Measurements from ENCODE around the gene PIP4K2A.

The PIP4K2A gene

DNA sequence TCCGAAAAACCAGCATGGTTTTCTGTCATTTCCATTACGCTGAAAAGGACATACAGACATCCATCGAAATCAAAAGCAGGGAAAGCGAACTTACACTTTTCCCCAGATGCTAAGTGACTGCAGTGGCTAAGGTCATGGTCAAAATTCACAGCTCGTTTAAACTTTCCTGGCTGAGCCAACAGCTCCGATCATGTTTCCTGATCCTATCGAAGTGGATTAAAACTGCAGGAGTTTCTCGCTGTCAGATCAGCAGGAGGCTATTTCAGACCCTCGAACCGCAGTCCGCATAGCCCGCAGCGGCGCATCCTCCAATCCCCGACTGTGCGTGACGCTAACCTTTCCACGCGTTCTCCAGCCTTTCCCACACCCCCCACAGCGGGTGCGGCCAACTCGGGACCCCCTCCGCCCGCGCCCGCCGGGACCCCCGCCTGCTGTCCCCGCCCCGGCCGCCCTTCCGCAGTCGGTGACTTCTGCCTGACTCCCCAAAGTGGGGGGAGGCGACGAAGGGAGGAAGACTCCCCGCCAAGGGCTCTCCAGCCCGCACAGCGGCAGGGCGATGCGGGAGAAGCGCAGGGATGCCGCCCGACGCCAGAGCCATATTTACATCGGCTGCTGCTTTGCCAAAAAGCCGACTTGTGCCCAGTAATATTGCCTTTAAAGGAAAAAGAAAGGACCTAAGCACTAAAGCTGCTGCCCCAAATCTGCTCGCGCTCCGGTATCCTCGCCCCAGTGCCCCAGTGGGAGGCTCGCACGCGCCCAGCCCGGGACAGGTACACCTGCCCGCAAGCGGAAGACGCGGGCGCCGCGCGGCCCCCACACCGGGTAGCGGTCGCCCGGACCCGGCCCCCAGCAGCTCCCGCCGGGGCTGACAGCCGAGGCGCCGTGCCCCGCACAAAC lies 1.2 kb downstream of the PIP4K2A start:
- peak; percentile 19 to 50 for DNase-seq
- H3K27me3 ChIP-seq (ENCODE audit: insufficient read depth, low read length), result no peaks in the 10 kb centered on the region
- peak overlapping the region; percentile 11 for H2BK5ac ChIP-seq (ENCODE audit: low read depth, low read length, poor library complexity)
- H3K36me3 ChIP-seq (ENCODE audit: control insufficient read depth in 1 of 2, insufficient read depth in 2 of 2, low read length in 2 of 2), result no peaks in the 10 kb centered on the region
- no peak overlapping the region for H4K12ac ChIP-seq (ENCODE audit: low read depth, low read length)
- H4K91ac ChIP-seq (ENCODE audit: low read depth, low read length), result peak overlapping the region; percentile 56
- peaks cover 10% of the 10 kb centered on the region for H3K79me1 ChIP-seq (ENCODE audit: low read length)
- H2BK120ac ChIP-seq (ENCODE audit: insufficient read depth, low read length, poor library complexity), result peak overlapping the region; percentile 20
- H3K23ac ChIP-seq (ENCODE audit: low read length), result no peak overlapping the region
- H3K4me3 ChIP-seq (ENCODE audit: low read depth, low read length), result peak overlapping the region; percentile 85
- H3K79me2 ChIP-seq (ENCODE audit: control insufficient read depth, insufficient read depth, low read length, poor library complexity), result peaks cover 28% of the 10 kb centered on the region
- no peak overlapping the region for H2AFZ ChIP-seq (ENCODE audit: insufficient read depth, low read length, poor library complexity)
- H3K9ac ChIP-seq (ENCODE audit: low read length), result peak overlapping the region; percentile 11
- H3K18ac ChIP-seq (ENCODE audit: low read length), result peak overlapping the region; percentile 57
- H3K4me2 ChIP-seq (ENCODE audit: low read length), result peak overlapping the region; percentile 88
- no peak overlapping the region for H2BK12ac ChIP-seq (ENCODE audit: low read length)
- peaks cover 3 to 5% of the 10 kb centered on the region in 2 experiments for H3K4me1 ChIP-seq (ENCODE audit: control insufficient read depth in 1 of 2, insufficient read depth in 2 of 2, low read length in 2 of 2)
- peak overlapping the region; percentile 34 for H4K8ac ChIP-seq (ENCODE audit: low read depth, low read length)
- H3K9me3 ChIP-seq (ENCODE audit: insufficient read depth, low read depth, low read length), result no peaks in the 10 kb centered on the region
- H3K4ac ChIP-seq (ENCODE audit: low read depth, low read length), result peak overlapping the region; percentile 7
- no peak overlapping the region for H2AK5ac ChIP-seq (ENCODE audit: low read length)
- no CpG with 5 or more reads among the region's 73 CpGs for WGBS (ENCODE audit: extremely low coverage, insufficient coverage, insufficient read length)
- peak overlapping the region; percentile 49 for H3K14ac ChIP-seq (ENCODE audit: low read length)
- no peak overlapping the region for H3K27ac ChIP-seq (ENCODE audit: low read depth, low read length)

- H3K79me1 ChIP-seq (ENCODE audit: low read length), result peaks cover 10% of the 10 kb centered on the region
Observed at GRCh38 chr10:22712211-22712955, 2.0 kb downstream of the PIP4K2A start.

GRCh38 chr10:22711373-22711772 lies 3.0 kb downstream of the PIP4K2A start:
- Histone ChIP-seq H3K9me3 (ENCODE audit: insufficient read depth, low read depth, low read length) (no peaks in the 10 kb centered on the region), H2BK5ac (ENCODE audit: low read depth, low read length, poor library complexity) (no peak overlapping the region), H2BK12ac (ENCODE audit: low read length) (no peak overlapping the region), H4K12ac (ENCODE audit: low read depth, low read length) (no peak overlapping the region), H2BK120ac (ENCODE audit: insufficient read depth, low read length, poor library complexity) (no peak overlapping the region), H4K91ac (ENCODE audit: low read depth, low read length) (no peak overlapping the region), H3K23ac (ENCODE audit: low read length) (no peak overlapping the region), H2AK5ac (ENCODE audit: low read length) (no peak overlapping the region), H3K18ac (ENCODE audit: low read length) (no peak overlapping the region), H3K79me2 (ENCODE audit: control insufficient read depth, insufficient read depth, low read length, poor library complexity) (peaks cover 34% of the 10 kb centered on the region), H3K9ac (ENCODE audit: low read length) (no peak overlapping the region), H3K4me2 (ENCODE audit: low read length) (no peak overlapping the region), H3K14ac (ENCODE audit: low read length) (no peak overlapping the region), H3K4ac (ENCODE audit: low read depth, low read length) (peak overlapping the region; percentile 67), H3K79me1 (ENCODE audit: low read length) (peaks cover 10% of the 10 kb centered on the region), H2AFZ (ENCODE audit: insufficient read depth, low read length, poor library complexity) (no peak overlapping the region), H4K8ac (ENCODE audit: low read depth, low read length) (no peak overlapping the region), H3K27ac (ENCODE audit: low read depth, low read length) (no peak overlapping the region), H3K4me1 (ENCODE audit: control insufficient read depth in 1 of 2, insufficient read depth in 2 of 2, low read length in 2 of 2) (peaks cover 3 to 5% of the 10 kb centered on the region in 2 experiments), H3K27me3 (ENCODE audit: insufficient read depth, low read length) (no peaks in the 10 kb centered on the region), H3K36me3 (ENCODE audit: control insufficient read depth in 1 of 2, insufficient read depth in 2 of 2, low read length in 2 of 2) (no peaks in the 10 kb centered on the region), H3K4me3 (ENCODE audit: low read depth, low read length) (no peak overlapping the region)
- no peak for DNase-seq
- WGBS (ENCODE audit: extremely low coverage, insufficient coverage, insufficient read length), result no CpG with 5 or more reads among the region's 3 CpGs

More at GRCh38 chr10:22712211-22712955, 2.0 kb downstream of the PIP4K2A start:
- Histone ChIP-seq H4K12ac (ENCODE audit: low read depth, low read length) (no peak overlapping the region), H3K4ac (ENCODE audit: low read depth, low read length) (peak overlapping the region; percentile 38), H3K79me2 (ENCODE audit: control insufficient read depth, insufficient read depth, low read length, poor library complexity) (peaks cover 33% of the 10 kb centered on the region), H3K14ac (ENCODE audit: low read length) (no peak overlapping the region), H3K27me3 (ENCODE audit: insufficient read depth, low read length) (no peaks in the 10 kb centered on the region), H3K23ac (ENCODE audit: low read length) (no peak overlapping the region), H4K91ac (ENCODE audit: low read depth, low read length) (no peak overlapping the region), H3K36me3 (ENCODE audit: control insufficient read depth in 1 of 2, insufficient read depth in 2 of 2, low read length in 2 of 2) (no peaks in the 10 kb centered on the region), H3K4me1 (ENCODE audit: control insufficient read depth in 1 of 2, insufficient read depth in 2 of 2, low read length in 2 of 2) (peaks cover 3 to 5% of the 10 kb centered on the region in 2 experiments), H2BK12ac (ENCODE audit: low read length) (no peak overlapping the region), H3K4me3 (ENCODE audit: low read depth, low read length) (no peak overlapping the region), H2BK5ac (ENCODE audit: low read depth, low read length, poor library complexity) (no peak overlapping the region), H3K18ac (ENCODE audit: low read length) (no peak overlapping the region), H2BK120ac (ENCODE audit: insufficient read depth, low read length, poor library complexity) (no peak overlapping the region), H3K9ac (ENCODE audit: low read length) (no peak overlapping the region), H3K9me3 (ENCODE audit: insufficient read depth, low read depth, low read length) (no peaks in the 10 kb centered on the region), H4K8ac (ENCODE audit: low read depth, low read length) (no peak overlapping the region), H3K27ac (ENCODE audit: low read depth, low read length) (no peak overlapping the region), H3K4me2 (ENCODE audit: low read length) (peak overlapping the region; percentile 88), H2AK5ac (ENCODE audit: low read length) (no peak overlapping the region), H2AFZ (ENCODE audit: insufficient read depth, low read length, poor library complexity) (no peak overlapping the region)
- no CpG with 5 or more reads among the region's 8 CpGs for WGBS (ENCODE audit: extremely low coverage, insufficient coverage, insufficient read length)
- DNase-seq, result peak in 1 of 2 donors; percentile 5

DNA sequence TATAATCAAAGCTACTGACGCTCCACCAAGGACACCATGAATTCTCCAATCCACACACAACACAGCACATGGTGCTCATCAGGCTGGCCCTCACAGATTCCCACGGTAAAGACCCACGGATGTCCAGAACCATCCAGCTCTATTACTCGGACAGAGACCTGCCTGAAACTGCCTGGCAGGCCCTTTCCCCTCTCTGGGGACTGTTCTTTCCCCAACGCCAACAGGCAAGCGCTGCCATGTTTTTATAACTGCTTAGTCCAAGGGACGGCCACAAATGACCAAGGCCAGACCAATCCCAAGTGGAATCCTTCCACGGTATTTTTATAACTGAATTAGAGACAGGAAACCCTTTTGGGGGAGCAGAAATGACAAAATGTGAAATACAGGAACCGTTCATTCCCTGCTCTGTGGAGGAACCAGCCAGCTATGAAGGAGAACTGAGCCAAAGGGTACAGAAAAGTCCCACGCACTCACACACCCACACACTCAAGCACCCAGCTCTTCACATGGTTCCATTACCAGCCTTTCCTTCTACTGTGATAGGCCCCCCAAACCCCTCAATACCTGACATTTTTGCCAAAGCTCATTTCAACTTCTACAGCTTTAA lies 4.1 kb downstream of the PIP4K2A start:
- no peak overlapping the region for H3K18ac ChIP-seq (ENCODE audit: low read length)
- H3K9ac ChIP-seq (ENCODE audit: low read length), result no peak overlapping the region
- no peak overlapping the region for H2BK12ac ChIP-seq (ENCODE audit: low read length)
- peak overlapping the region; percentile 98 for H3K4ac ChIP-seq (ENCODE audit: low read depth, low read length)
- H3K79me2 ChIP-seq (ENCODE audit: control insufficient read depth, insufficient read depth, low read length, poor library complexity), result peaks cover 37% of the 10 kb centered on the region
- H2AFZ ChIP-seq (ENCODE audit: insufficient read depth, low read length, poor library complexity), result peak overlapping the region; percentile 7
- no peaks in the 10 kb centered on the region for H3K9me3 ChIP-seq (ENCODE audit: insufficient read depth, low read depth, low read length)
- H2BK5ac ChIP-seq (ENCODE audit: low read depth, low read length, poor library complexity), result peak overlapping the region; percentile 44
- no CpG with 5 or more reads among the region's 10 CpGs for WGBS (ENCODE audit: extremely low coverage, insufficient coverage, insufficient read length)
- H3K14ac ChIP-seq (ENCODE audit: low read length), result no peak overlapping the region
- H3K27ac ChIP-seq (ENCODE audit: low read depth, low read length), result no peak overlapping the region
- no peak overlapping the region for H4K12ac ChIP-seq (ENCODE audit: low read depth, low read length)
- H3K4me2 ChIP-seq (ENCODE audit: low read length), result no peak overlapping the region
- no peak overlapping the region for H2BK120ac ChIP-seq (ENCODE audit: insufficient read depth, low read length, poor library complexity)
- H3K27me3 ChIP-seq (ENCODE audit: insufficient read depth, low read length), result no peaks in the 10 kb centered on the region
- no peak overlapping the region for H4K91ac ChIP-seq (ENCODE audit: low read depth, low read length)
- no peak overlapping the region for H3K4me3 ChIP-seq (ENCODE audit: low read depth, low read length)
- H2AK5ac ChIP-seq (ENCODE audit: low read length), result no peak overlapping the region
- H3K79me1 ChIP-seq (ENCODE audit: low read length), result peaks cover 10% of the 10 kb centered on the region
- no peak for DNase-seq
- H4K8ac ChIP-seq (ENCODE audit: low read depth, low read length), result peak overlapping the region; percentile 60
- no peaks in the 10 kb centered on the region for H3K36me3 ChIP-seq (ENCODE audit: control insufficient read depth in 1 of 2, insufficient read depth in 2 of 2, low read length in 2 of 2)
- peaks cover 7 to 9% of the 10 kb centered on the region in 2 experiments for H3K4me1 ChIP-seq (ENCODE audit: control insufficient read depth in 1 of 2, insufficient read depth in 2 of 2, low read length in 2 of 2)
- no peak overlapping the region for H3K23ac ChIP-seq (ENCODE audit: low read length)

All from trophoblast cell (in vitro differentiated cells and primary cell).